Urinary bladder (tissue), 4 donors: ENCODE measurements around the gene TNRC6C. TPM values are rescaled to one million over a fixed set of nuclear protein-coding genes. Genes with fewer than 3 reads are reported as not detected.

ENCODE experiments used
- DNase-seq: peaks from one replicate; pipeline ENCODE4 v3.0.0-alpha.2; 2015; ENCODE audit errors: extremely low spot score
- H3K27ac ChIP-seq: one replicate; pipeline ENCODE4 v1.5.1; 2013; ENCODE audit warnings: low read depth, mild to moderate bottlenecking, moderate library complexity
- H3K36me3 ChIP-seq: one replicate; pipeline ENCODE4 v1.6.1; 2013; ENCODE audit warnings: mild to moderate bottlenecking, moderate library complexity; ENCODE audit not compliant: insufficient read depth
- H3K4me1 ChIP-seq: one replicate; pipeline ENCODE4 v1.6.1; 2013; ENCODE audit warnings: mild to moderate bottlenecking, moderate library complexity; ENCODE audit not compliant: insufficient read depth
- H3K4me3 ChIP-seq: one replicate; pipeline ENCODE4 v1.5.1; 2013; ENCODE audit warnings: low read depth, low read length
- WGBS: extraction: QIAGEN DNeasy Blood & Tissue Kit; methylation state at CpG from one replicate; pipeline ENCODE4 v1.1.7; 2013; 5-methylcytosine and 5-hydroxymethylcytosine counted together
- polyA plus RNA-seq: library from polyadenylated mRNA; stranded (reverse); fragments of 200-250 nt; gene quantifications from one replicate; pipeline ENCODE4 v1.2.3, GENCODE V29; 2013
- total RNA-seq: library from RNA; depleted of rRNA; stranded (reverse); fragments of >200 nt; gene quantifications from one replicate; pipeline ENCODE4 v1.2.3, GENCODE V29; 2014
- donor health status: healthy with polysubstance abuse.
- donor health status: healthy.

TNRC6C gene
- total and polyA plus RNA-seq, 2 donors = 7.1 to 17.8 TPM

DNA sequence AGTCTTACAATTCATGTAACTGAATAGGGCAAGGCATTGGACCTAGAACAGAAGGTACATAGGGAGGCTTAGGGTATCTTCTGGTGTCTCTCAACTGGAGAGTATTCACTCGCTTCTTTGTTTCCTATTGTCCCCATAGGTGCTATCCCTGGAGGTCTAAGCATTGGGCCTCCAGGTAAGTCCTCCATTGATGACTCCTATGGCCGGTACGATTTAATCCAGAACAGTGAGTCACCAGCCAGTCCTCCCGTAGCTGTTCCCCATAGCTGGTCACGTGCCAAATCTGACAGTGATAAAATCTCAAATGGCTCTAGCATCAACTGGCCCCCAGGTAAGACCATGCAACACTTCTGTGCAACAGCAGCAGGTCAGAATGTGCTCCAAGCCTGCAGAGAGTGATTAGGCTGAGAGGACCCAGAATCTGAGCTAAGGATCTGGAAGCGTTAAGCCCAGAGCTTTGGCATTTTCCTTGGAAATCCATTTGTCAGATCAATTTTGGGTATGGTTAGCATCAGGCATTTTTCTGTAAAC, 134.4 kb downstream of the TNRC6C start:
- WGBS = 78% methylated on average over 6 of the region's 6 CpGs
- H3K36me3 ChIP-seq = peaks cover 2% of the 10 kb centered on the region
- no peaks in the 10 kb centered on the region for H3K4me1 ChIP-seq
- H3K4me3 ChIP-seq = no peak overlapping the region
- H3K27ac ChIP-seq = no peak overlapping the region
- DNase-seq = no peak

GRCh38 chr17:78095035-78095434, 136.5 kb downstream of the TNRC6C start:
- 97% methylated on average over 6 of the region's 6 CpGs for WGBS
- H3K36me3 ChIP-seq = peaks cover 2% of the 10 kb centered on the region
- H3K27ac ChIP-seq = no peak overlapping the region
- no peaks in the 10 kb centered on the region for H3K4me1 ChIP-seq
- no peak overlapping the region for H3K4me3 ChIP-seq
- no peak for DNase-seq

- DNase-seq = no peak
- no peak overlapping the region for H3K27ac ChIP-seq
These were observed 137.6 kb downstream of the TNRC6C start for GRCh38 chr17:78096093-78096492.

DNA sequence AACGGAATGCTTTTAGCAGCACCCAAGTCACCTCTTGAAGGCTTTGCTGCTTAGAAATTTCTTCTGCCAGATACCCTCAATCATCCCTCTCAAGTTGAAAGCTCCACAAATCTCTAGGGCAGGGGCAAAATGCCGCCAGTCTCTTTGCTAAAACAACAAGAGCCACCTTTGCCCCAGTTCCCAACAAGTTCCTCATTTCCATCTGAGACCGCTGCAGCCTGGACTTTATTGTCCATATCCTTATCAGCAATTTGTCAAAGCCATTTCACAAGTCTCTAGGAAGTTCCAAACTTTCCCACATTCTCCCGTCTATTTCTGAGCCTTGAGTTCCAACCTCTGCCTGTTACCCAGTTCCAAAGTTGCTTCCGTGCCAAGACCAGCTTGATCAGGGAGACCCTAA, 142.6 kb downstream of the TNRC6C start:
- DNase-seq = no peak
- H3K36me3 ChIP-seq = no peaks in the 10 kb centered on the region
- H3K27ac ChIP-seq = no peak overlapping the region
- no peak overlapping the region for H3K4me3 ChIP-seq
- 81% methylated on average over 5 of the region's 5 CpGs for WGBS
- no peaks in the 10 kb centered on the region for H3K4me1 ChIP-seq

More at GRCh38 chr17:78096093-78096492, 137.6 kb downstream of the TNRC6C start:
- 94% methylated on average over 9 of the region's 9 CpGs for WGBS
- H3K4me3 ChIP-seq = no peak overlapping the region
- peaks cover 2% of the 10 kb centered on the region for H3K36me3 ChIP-seq
- no peaks in the 10 kb centered on the region for H3K4me1 ChIP-seq

DNA sequence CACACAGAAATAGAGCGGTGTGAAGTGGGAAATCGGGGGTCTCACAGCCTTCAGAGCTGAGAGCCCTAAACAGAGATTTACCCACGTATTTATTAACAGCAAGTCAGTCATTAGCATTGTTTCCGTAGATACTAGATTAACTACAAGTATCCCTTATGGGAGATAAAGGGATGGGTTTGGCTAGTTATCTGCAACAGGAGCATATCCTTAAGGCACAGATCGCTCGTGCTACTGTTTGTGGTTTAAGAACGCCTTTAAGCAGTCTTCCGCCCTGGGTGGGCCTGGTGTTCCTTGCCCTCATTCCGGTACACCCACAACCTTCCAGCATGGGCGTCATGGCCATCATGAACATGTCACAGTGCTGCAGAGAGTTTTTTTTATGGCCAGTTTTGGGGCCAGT, 143.0 kb downstream of the TNRC6C start:
- H3K36me3 ChIP-seq = no peaks in the 10 kb centered on the region
- H3K27ac ChIP-seq = no peak overlapping the region
- H3K4me3 ChIP-seq = no peak overlapping the region
- DNase-seq = no peak
- no peaks in the 10 kb centered on the region for H3K4me1 ChIP-seq
- WGBS = 91% methylated on average over 10 of the region's 10 CpGs

GRCh38 chr17:78103311-78103710, 144.8 kb downstream of the TNRC6C start:
- 57% methylated on average over 4 of the region's 4 CpGs for WGBS
- no peak overlapping the region for H3K4me3 ChIP-seq
- no peaks in the 10 kb centered on the region for H3K36me3 ChIP-seq
- H3K4me1 ChIP-seq = peaks cover 2% of the 10 kb centered on the region
- H3K27ac ChIP-seq = no peak overlapping the region
- no peak for DNase-seq

DNA sequence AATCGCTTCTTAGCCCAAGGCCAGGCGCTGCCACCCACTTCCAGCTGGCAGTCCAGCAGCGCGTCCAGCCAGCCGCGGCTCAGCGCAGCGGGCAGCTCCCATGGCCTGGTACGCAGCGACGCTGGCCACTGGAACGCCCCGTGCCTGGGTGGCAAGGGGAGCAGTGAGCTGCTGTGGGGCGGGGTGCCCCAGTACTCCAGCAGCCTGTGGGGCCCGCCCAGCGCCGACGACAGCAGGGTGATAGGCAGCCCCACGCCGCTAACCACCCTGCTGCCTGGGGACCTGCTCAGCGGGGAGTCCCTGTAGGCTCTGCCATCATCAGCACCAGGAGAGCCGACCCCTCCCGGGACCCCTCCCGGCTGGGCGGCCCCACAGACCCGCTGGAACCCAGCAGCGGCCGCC, 146.0 kb downstream of the TNRC6C start:
- peaks cover 2% of the 10 kb centered on the region for H3K4me1 ChIP-seq
- DNase-seq = no peak
- H3K36me3 ChIP-seq = no peaks in the 10 kb centered on the region
- WGBS = 97% methylated on average over 28 of the region's 28 CpGs
- H3K27ac ChIP-seq = no peak overlapping the region
- H3K4me3 ChIP-seq = no peak overlapping the region

DNA sequence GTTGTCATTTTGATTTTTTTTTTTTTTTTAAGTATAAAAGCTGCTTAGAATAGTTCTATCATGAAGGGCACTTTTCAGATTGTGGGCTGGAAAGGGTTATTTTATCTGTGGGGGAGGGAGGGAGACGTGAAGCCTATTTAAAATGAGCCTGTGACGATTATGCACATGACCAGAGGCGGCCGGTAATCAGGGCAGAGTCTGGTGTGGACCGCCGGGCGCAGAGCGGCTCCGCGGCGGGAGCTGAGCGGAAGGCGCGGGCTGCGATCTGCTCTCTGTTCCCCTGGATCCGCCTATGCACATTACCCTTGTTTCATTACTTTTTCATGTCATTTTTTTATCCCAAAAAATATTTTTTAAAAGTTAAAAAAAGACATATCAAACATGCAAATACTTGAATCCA, 146.6 kb downstream of the TNRC6C start:
- 82% methylated on average over 16 of the region's 16 CpGs for WGBS
- no peaks in the 10 kb centered on the region for H3K36me3 ChIP-seq
- no peak for DNase-seq

DNA sequence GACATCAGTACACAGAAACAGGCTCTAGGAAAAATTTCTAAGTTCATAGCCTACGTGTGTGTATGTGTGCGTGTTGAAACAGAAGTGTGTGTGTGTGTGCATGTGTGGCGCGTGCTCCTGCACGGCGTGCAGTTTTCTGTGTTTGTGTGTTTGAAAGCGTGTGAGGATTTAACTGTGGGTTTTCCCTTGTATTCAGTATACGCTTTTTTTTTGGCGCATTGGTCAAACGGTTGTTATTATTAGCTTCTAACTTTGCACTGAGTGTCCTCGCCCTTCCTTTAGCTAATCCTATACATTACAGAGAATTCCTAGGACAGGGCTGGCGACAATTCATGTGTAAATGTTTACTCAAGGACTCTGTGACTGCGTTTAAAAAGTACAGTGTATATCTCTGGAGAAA, 147.0 kb downstream of the TNRC6C start:
- DNase-seq = no peak

More for the DNA sequence above, 146.6 kb downstream of the TNRC6C start:
- no peak overlapping the region for H3K27ac ChIP-seq
- H3K4me1 ChIP-seq = peaks cover 2% of the 10 kb centered on the region
- no peak overlapping the region for H3K4me3 ChIP-seq

GRCh38 chr17:78106211-78106610, 147.7 kb downstream of the TNRC6C start:
- no peak overlapping the region for H3K27ac ChIP-seq
- WGBS = 86% methylated on average over 15 of the region's 15 CpGs
- H3K36me3 ChIP-seq = no peaks in the 10 kb centered on the region
- no peak for DNase-seq
- no peak overlapping the region for H3K4me3 ChIP-seq
- H3K4me1 ChIP-seq = peaks cover 2% of the 10 kb centered on the region

More for the DNA sequence above, 147.0 kb downstream of the TNRC6C start:
- peaks cover 2% of the 10 kb centered on the region for H3K4me1 ChIP-seq
- no peaks in the 10 kb centered on the region for H3K36me3 ChIP-seq
- no peak overlapping the region for H3K27ac ChIP-seq
- H3K4me3 ChIP-seq = no peak overlapping the region
- 55% methylated on average over 13 of the region's 13 CpGs for WGBS

DNA sequence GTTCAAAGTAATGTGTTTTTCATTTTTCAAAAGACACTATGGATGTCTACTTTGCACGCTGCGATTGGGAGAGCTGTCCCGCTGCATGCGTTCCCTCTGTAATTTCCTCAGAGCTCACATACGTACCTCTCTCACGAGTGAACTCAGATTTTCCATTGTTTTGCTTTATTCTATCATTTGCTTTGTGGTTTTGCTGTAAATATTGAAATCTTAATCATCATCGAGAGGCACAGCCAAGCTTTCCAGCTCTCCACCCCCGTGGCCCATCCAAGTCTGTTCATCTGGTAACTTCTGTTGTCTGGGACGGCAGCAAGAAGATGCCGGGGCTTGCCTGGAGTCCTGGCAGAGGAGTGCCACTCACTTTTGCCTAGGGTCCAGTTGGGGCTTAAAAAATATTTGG, 149.0 kb downstream of the TNRC6C start:
- Histone ChIP-seq H3K4me1 (peaks cover 2% of the 10 kb centered on the region), H3K27ac (no peak overlapping the region), H3K36me3 (no peaks in the 10 kb centered on the region), H3K4me3 (no peak overlapping the region)
- no peak for DNase-seq
- WGBS = 66% methylated on average over 10 of the region's 10 CpGs

- Histone ChIP-seq H3K27ac (no peak overlapping the region), H3K36me3 (no peaks in the 10 kb centered on the region), H3K4me1 (peaks cover 2% of the 10 kb centered on the region), H3K4me3 (no peak overlapping the region)
- WGBS = 94% methylated on average over 21 of the region's 21 CpGs
- no peak for DNase-seq
These were observed 149.6 kb downstream of the TNRC6C start for GRCh38 chr17:78107976-78108725.

DNA sequence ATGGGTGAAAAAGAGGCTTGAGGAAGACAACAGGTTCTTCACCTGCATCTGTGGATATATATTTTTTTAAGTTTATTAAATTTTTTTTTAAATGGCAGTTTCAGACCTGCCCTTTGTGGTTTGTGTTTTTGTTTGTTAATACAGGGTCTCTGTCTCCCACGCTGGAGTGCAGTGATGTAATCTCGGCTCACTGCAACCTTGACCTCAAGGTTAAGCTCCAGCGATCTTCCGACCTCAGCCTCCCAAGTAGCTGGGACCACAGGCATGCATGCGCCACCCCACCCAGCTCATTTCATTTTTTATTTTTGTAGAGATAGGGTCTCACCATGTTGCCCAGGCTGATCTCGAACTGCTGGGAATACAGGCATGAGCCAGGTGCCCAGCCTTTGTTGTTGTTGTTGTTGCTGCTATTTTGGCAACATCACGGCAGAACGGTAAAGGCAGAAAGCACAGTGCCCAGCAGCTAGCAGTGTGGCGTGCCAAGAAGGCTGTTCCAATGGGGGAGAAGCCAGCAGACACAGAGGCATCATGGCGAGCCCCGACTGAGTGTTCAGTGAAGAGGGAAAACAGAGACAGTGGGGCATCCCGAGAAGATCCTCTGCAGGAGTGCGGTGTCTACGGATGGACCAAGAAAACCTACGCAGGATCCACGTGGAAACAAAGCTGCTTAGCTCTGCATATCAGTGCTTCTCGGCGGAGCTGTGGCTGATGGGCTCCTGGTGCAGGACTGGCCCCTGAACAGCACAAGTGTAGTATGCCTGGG, 150.4 kb downstream of the TNRC6C start:
- Histone ChIP-seq H3K4me1 (peaks cover 2% of the 10 kb centered on the region), H3K36me3 (no peaks in the 10 kb centered on the region), H3K4me3 (no peak overlapping the region), H3K27ac (no peak overlapping the region)
- WGBS = 73% methylated on average over 18 of the region's 18 CpGs
- DNase-seq = no peak

- Histone ChIP-seq H3K27ac (no peak overlapping the region), H3K36me3 (no peaks in the 10 kb centered on the region), H3K4me1 (peaks cover 2% of the 10 kb centered on the region), H3K4me3 (no peak overlapping the region)
- no peak for DNase-seq
- 95% methylated on average over 9 of the region's 9 CpGs for WGBS
These were observed 150.9 kb downstream of the TNRC6C start for GRCh38 chr17:78109489-78109761.
